Upper lobe of left lung (tissue), 6 donors: ENCODE measurements around the gene SPINK4. TPM values are rescaled to one million over a fixed set of nuclear protein-coding genes. Genes with fewer than 3 reads are reported as not detected.

Experiments
- ATAC-seq, 2 donors: fragments of 200-7000 bp; cut with Tn5 transposase; one replicate each; pipeline ENCODE4 v1.9.1; 2022; ENCODE audit warnings: mild to moderate bottlenecking in 2 of 2, moderate library complexity in 2 of 2; ENCODE audit not compliant: low FRiP score in 2 of 2
- DNase-seq, 2 donors: peaks; one replicate each; pipeline ENCODE4 v3.0.0-alpha.2; 2019 to 2020
- H3K27ac ChIP-seq, 4 donors: fragments of 200-600 bp; sonication (generic); one replicate each; pipeline ENCODE4 v1.5.1; 2016 to 2019
- H3K27me3 ChIP-seq, 4 donors: fragments of 200-600 bp; sonication (generic); one replicate each; pipeline ENCODE4 v1.5.1; 2017 to 2019
- H3K36me3 ChIP-seq, 4 donors: fragments of 200-600 bp; sonication (generic); one replicate each; pipeline ENCODE4 v1.5.1; 2016 to 2019
- H3K4me1 ChIP-seq, 4 donors: fragments of 200-600 bp; sonication (generic); one replicate each; pipeline ENCODE4 v1.5.1; 2018 to 2019
- H3K4me3 ChIP-seq, 4 donors: fragments of 200-600 bp; sonication (generic); one replicate each; pipeline ENCODE4 v1.5.1; 2017 to 2019; ENCODE audit warnings: mild to moderate bottlenecking in 2 of 4, moderate library complexity in 1 of 4
- H3K9me3 ChIP-seq, 4 donors: fragments of 200-600 bp; sonication (generic); one replicate each; pipeline ENCODE4 v1.5.1; 2018 to 2019
- CTCF ChIP-seq, 6 experiments: fragments of 450-650 bp in 4 of 6; fragments of 200-600 bp in 2 of 6; sonication (generic) in 2 of 6; IDR thresholded peaks; one replicate each; pipeline ENCODE4 v1.5.1; 2016 to 2019; ENCODE audit warnings: antibody characterized with exemption in 6 of 6
- EP300 ChIP-seq, 4 donors: sonication (generic); formaldehyde crosslinking; IDR thresholded peaks; one replicate each; pipeline ENCODE4 v1.5.1; 2017; ENCODE audit warnings: antibody characterized with exemption in 4 of 4, control low read depth in 2 of 4
- POLR2A ChIP-seq, 4 donors: fragments of 450-650 bp; IDR thresholded peaks; one replicate each; pipeline ENCODE4 v1.5.1; 2016 to 2017; ENCODE audit warnings: antibody characterized with exemption in 4 of 4, mild to moderate bottlenecking in 2 of 4
- POLR2AphosphoS5 ChIP-seq, 2 donors: sonication (generic); formaldehyde crosslinking; IDR thresholded peaks; one replicate each; pipeline ENCODE4 v1.5.1; 2017; ENCODE audit warnings: antibody characterized with exemption in 2 of 2
- WGBS, 2 donors: methylation state at CpG; one replicate each; pipeline ENCODE4 v1.1.5; 2017 to 2018; 5-methylcytosine and 5-hydroxymethylcytosine counted together
- total RNA-seq, 6 donors: library from RNA; depleted of rRNA in 4 of 6; stranded (reverse); fragments of >200 nt in 4 of 6; gene quantifications; one replicate each; pipeline versions ENCODE4 v1.1.0 to v1.2.1, GENCODE V29; 2016 to 2021
- donor health status: DM: no; HTN: no; CAD: no; lungs with moderate emphysema.
- donor health status: DM: no; HTN: yes; CAD: no; lungs with severe emphysema.

The SPINK4 gene
- total RNA-seq, 6 donors from 2014 or later = not detected

- Histone ChIP-seq H3K36me3 (no peaks in the 10 kb centered on the region), H3K4me3 (no peak overlapping the region), H3K27ac (peak overlapping the region in 2 of 4 donors; percentile 45 to 60), H3K9me3 (no peaks in the 10 kb centered on the region), H3K27me3 (no peaks in the 10 kb centered on the region), H3K4me1 (peaks cover 11 to 15% (median 13%) of the 10 kb centered on the region in 4 donors)
- no peak for DNase-seq
- 59 to 77% methylated on average over 8 of the region's 8 CpGs for WGBS, 2 donors
- no peak for ATAC-seq
- TF ChIP-seq EP300 (IDR thresholded peaks at IDR 0.05) (no peak), POLR2AphosphoS5 (IDR thresholded peaks at IDR 0.05) (no peak)
Measured at GRCh38 chr9:33227741-33228140, 12.2 kb upstream of the SPINK4 start.

GRCh38 chr9:33228606-33229005, 11.4 kb upstream of the SPINK4 start:
- TF ChIP-seq CTCF (IDR thresholded peaks at IDR 0.05) = no peak
- no peak for TF ChIP-seq POLR2A (IDR thresholded peaks at IDR 0.05)
- TF ChIP-seq EP300 (IDR thresholded peaks at IDR 0.05) = no peak
- TF ChIP-seq POLR2AphosphoS5 (IDR thresholded peaks at IDR 0.05) = no peak
- no peaks in the 10 kb centered on the region for H3K36me3 ChIP-seq
- DNase-seq (no peak), ATAC-seq (no peak)
- no peak overlapping the region for H3K4me3 ChIP-seq
- H3K27me3 ChIP-seq = no peaks in the 10 kb centered on the region
- peaks cover 11 to 16% (median 14%) of the 10 kb centered on the region in 4 donors for H3K4me1 ChIP-seq
- H3K9me3 ChIP-seq = no peaks in the 10 kb centered on the region
- H3K27ac ChIP-seq = peak overlapping the region in 3 of 4 donors; percentile 7 to 45 (median 27)
- WGBS, 2 donors = 76 to 84% methylated on average over 4 of the region's 4 CpGs

GRCh38 chr9:33229359-33230114, 10.4 kb upstream of the SPINK4 start:
- H3K27me3 ChIP-seq = no peaks in the 10 kb centered on the region
- peak; percentile 37 to 87 for ATAC-seq
- TF ChIP-seq POLR2A (IDR thresholded peaks at IDR 0.05) = no peak
- TF ChIP-seq CTCF (IDR thresholded peaks at IDR 0.05) = peak in 5 of 6 experiments; percentile 18 to 64 (median 52)
- peak in 1 of 4 donors; percentile 64 for TF ChIP-seq EP300 (IDR thresholded peaks at IDR 0.05)
- peak in 1 of 2 donors; percentile 47 for TF ChIP-seq POLR2AphosphoS5 (IDR thresholded peaks at IDR 0.05)
- peaks cover 11 to 25% (median 18%) of the 10 kb centered on the region in 4 donors for H3K4me1 ChIP-seq
- H3K9me3 ChIP-seq = no peaks in the 10 kb centered on the region
- peak overlapping the region in 3 of 4 donors; percentile 7 to 45 (median 27) for H3K27ac ChIP-seq
- H3K4me3 ChIP-seq = no peak overlapping the region
- WGBS, 2 donors = 64 to 75% methylated on average over 8 to 9 of the region's 9 CpGs
- peak in 1 of 2 donors; percentile 95 for DNase-seq
- H3K36me3 ChIP-seq = no peaks in the 10 kb centered on the region

- Histone ChIP-seq H3K27me3 (no peaks in the 10 kb centered on the region), H3K4me1 (peaks cover 3 to 19% (median 10%) of the 10 kb centered on the region in 4 donors), H3K4me3 (no peak overlapping the region), H3K9me3 (no peaks in the 10 kb centered on the region), H3K36me3 (no peaks in the 10 kb centered on the region), H3K27ac (no peak overlapping the region)
- 80 to 85% methylated on average over 13 of the region's 13 CpGs for WGBS, 2 donors
- ATAC-seq (no peak), DNase-seq (no peak)
- no peak for TF ChIP-seq POLR2A (IDR thresholded peaks at IDR 0.05)
- no peak for TF ChIP-seq EP300 (IDR thresholded peaks at IDR 0.05)
- no peak for TF ChIP-seq POLR2AphosphoS5 (IDR thresholded peaks at IDR 0.05)
- TF ChIP-seq CTCF (IDR thresholded peaks at IDR 0.05) = no peak
Measured at GRCh38 chr9:33230756-33231622, 9.0 kb upstream of the SPINK4 start.

GRCh38 chr9:33231623-33231942, 8.4 kb upstream of the SPINK4 start:
- Histone ChIP-seq H3K9me3 (no peaks in the 10 kb centered on the region), H3K4me3 (no peak overlapping the region), H3K27ac (no peak overlapping the region), H3K4me1 (peaks cover 0 to 17% (median 7%) of the 10 kb centered on the region in 4 donors), H3K27me3 (no peaks in the 10 kb centered on the region), H3K36me3 (no peaks in the 10 kb centered on the region)
- 78 to 90% methylated on average over 2 of the region's 2 CpGs for WGBS, 2 donors
- TF ChIP-seq POLR2A (IDR thresholded peaks at IDR 0.05) (no peak), EP300 (IDR thresholded peaks at IDR 0.05) (no peak), CTCF (IDR thresholded peaks at IDR 0.05) (no peak), POLR2AphosphoS5 (IDR thresholded peaks at IDR 0.05) (no peak)
- DNase-seq = no peak
- no peak for ATAC-seq
